ENCODE data around the gene ITPRIPL2. TPM values are rescaled to one million over a fixed set of nuclear protein-coding genes. Genes with fewer than 3 reads are reported as not detected.

The ITPRIPL2 gene
- total and polyA plus RNA-seq, 2 of the 13 experiments (the other 11 are each of a cell fraction or from before 2014, with no cell fraction given): 5.9 to 12.6 TPM

DNA sequence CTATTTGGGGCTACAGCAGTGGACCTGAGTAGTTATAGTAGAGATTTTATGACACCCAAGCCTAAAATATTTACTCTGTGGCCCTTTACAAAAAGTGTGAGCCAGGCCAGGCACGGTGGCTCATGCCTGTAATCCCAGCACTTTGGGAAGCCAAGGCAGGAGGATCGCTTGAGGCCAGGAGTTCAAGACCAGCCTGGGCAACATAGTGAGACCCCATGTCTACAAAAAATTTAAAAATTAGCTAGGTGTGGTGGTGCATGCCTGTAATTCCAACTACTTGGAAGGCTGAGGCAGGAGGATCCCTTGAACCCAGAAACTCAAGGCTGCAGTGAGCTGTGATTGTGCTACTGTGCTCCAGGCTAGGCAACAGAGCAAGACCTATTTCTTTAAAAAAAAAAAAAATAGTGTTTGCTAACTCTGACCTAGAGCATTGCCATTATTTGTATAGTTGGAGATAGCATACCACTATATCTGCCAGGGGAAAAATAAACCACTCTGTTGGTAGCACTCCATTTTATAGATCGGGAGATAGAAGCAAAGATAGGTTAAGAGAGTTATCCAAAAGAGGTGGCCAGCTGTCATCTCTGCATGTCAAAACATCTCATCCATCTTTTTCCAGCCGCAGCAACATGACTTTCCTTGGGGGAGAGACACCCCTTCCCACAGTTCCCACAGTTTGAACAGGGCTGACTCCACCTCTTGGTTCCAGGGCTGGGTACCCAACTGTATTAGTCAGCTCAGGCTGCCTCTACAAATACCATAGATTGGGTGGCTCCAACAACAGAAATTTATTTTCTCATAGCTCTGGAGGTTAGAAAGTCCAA lies 3.0 kb upstream of the ITPRIPL2 start (continued):
- TF ChIP-seq, protein P1, sequence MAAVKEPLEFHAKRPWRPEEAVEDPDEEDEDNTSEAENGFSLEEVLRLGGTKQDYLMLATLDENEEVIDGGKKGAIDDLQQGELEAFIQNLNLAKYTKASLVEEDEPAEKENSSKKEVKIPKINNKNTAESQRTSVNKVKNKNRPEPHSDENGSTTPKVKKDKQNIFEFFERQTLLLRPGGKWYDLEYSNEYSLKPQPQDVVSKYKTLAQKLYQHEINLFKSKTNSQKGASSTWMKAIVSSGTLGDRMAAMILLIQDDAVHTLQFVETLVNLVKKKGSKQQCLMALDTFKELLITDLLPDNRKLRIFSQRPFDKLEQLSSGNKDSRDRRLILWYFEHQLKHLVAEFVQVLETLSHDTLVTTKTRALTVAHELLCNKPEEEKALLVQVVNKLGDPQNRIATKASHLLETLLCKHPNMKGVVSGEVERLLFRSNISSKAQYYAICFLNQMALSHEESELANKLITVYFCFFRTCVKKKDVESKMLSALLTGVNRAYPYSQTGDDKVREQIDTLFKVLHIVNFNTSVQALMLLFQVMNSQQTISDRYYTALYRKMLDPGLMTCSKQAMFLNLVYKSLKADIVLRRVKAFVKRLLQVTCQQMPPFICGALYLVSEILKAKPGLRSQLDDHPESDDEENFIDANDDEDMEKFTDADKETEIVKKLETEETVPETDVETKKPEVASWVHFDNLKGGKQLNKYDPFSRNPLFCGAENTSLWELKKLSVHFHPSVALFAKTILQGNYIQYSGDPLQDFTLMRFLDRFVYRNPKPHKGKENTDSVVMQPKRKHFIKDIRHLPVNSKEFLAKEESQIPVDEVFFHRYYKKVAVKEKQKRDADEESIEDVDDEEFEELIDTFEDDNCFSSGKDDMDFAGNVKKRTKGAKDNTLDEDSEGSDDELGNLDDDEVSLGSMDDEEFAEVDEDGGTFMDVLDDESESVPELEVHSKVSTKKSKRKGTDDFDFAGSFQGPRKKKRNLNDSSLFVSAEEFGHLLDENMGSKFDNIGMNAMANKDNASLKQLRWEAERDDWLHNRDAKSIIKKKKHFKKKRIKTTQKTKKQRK (IDR thresholded peaks at IDR 0.05; ENCODE audit: low read length): no peak
- no peak for TF ChIP-seq TEAD2 (CRISPR knock-in tag; IDR thresholded peaks at IDR 0.05)
- TF ChIP-seq ARID2 (CRISPR knock-in tag; IDR thresholded peaks at IDR 0.05; ENCODE audit: borderline replicate concordance): no peak
- TF ChIP-seq RBM39 (IDR thresholded peaks at IDR 0.05; ENCODE audit: low read depth, low read length, poor library complexity, severe bottlenecking): no peak
- TF ChIP-seq, protein P2, sequence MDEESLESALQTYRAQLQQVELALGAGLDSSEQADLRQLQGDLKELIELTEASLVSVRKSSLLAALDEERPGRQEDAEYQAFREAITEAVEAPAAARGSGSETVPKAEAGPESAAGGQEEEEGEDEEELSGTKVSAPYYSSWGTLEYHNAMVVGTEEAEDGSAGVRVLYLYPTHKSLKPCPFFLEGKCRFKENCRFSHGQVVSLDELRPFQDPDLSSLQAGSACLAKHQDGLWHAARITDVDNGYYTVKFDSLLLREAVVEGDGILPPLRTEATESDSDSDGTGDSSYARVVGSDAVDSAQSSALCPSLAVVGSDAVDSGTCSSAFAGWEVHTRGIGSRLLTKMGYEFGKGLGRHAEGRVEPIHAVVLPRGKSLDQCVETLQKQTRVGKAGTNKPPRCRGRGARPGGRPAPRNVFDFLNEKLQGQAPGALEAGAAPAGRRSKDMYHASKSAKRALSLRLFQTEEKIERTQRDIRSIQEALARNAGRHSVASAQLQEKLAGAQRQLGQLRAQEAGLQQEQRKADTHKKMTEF (CRISPR knock-in tag; IDR thresholded peaks at IDR 0.05): no peak
- no peak for TF ChIP-seq HNRNPL (IDR thresholded peaks at IDR 0.05; ENCODE audit: low read depth, low read length)
- no peak for TF ChIP-seq ZIK1 (CRISPR knock-in tag; IDR thresholded peaks at IDR 0.05; ENCODE audit: borderline replicate concordance, low read depth)
- no peak for TF ChIP-seq ZNF619 (CRISPR knock-in tag; IDR thresholded peaks at IDR 0.05)
- no peak for TF ChIP-seq SRSF9 (IDR thresholded peaks at IDR 0.05; ENCODE audit: borderline replicate concordance, insufficient read depth, low read depth, low read length, poor library complexity, severe bottlenecking)
- TF ChIP-seq POGZ (CRISPR knock-in tag; IDR thresholded peaks at IDR 0.05): no peak
- TF ChIP-seq ZNF292 (CRISPR knock-in tag; IDR thresholded peaks at IDR 0.05; ENCODE audit: borderline replicate concordance, low read depth): no peak
- TF ChIP-seq KDM1A (CRISPR knock-in tag; IDR thresholded peaks at IDR 0.05): peak; percentile 58; the same call in 1 of the 2 replicates
- TF ChIP-seq, protein P3, sequence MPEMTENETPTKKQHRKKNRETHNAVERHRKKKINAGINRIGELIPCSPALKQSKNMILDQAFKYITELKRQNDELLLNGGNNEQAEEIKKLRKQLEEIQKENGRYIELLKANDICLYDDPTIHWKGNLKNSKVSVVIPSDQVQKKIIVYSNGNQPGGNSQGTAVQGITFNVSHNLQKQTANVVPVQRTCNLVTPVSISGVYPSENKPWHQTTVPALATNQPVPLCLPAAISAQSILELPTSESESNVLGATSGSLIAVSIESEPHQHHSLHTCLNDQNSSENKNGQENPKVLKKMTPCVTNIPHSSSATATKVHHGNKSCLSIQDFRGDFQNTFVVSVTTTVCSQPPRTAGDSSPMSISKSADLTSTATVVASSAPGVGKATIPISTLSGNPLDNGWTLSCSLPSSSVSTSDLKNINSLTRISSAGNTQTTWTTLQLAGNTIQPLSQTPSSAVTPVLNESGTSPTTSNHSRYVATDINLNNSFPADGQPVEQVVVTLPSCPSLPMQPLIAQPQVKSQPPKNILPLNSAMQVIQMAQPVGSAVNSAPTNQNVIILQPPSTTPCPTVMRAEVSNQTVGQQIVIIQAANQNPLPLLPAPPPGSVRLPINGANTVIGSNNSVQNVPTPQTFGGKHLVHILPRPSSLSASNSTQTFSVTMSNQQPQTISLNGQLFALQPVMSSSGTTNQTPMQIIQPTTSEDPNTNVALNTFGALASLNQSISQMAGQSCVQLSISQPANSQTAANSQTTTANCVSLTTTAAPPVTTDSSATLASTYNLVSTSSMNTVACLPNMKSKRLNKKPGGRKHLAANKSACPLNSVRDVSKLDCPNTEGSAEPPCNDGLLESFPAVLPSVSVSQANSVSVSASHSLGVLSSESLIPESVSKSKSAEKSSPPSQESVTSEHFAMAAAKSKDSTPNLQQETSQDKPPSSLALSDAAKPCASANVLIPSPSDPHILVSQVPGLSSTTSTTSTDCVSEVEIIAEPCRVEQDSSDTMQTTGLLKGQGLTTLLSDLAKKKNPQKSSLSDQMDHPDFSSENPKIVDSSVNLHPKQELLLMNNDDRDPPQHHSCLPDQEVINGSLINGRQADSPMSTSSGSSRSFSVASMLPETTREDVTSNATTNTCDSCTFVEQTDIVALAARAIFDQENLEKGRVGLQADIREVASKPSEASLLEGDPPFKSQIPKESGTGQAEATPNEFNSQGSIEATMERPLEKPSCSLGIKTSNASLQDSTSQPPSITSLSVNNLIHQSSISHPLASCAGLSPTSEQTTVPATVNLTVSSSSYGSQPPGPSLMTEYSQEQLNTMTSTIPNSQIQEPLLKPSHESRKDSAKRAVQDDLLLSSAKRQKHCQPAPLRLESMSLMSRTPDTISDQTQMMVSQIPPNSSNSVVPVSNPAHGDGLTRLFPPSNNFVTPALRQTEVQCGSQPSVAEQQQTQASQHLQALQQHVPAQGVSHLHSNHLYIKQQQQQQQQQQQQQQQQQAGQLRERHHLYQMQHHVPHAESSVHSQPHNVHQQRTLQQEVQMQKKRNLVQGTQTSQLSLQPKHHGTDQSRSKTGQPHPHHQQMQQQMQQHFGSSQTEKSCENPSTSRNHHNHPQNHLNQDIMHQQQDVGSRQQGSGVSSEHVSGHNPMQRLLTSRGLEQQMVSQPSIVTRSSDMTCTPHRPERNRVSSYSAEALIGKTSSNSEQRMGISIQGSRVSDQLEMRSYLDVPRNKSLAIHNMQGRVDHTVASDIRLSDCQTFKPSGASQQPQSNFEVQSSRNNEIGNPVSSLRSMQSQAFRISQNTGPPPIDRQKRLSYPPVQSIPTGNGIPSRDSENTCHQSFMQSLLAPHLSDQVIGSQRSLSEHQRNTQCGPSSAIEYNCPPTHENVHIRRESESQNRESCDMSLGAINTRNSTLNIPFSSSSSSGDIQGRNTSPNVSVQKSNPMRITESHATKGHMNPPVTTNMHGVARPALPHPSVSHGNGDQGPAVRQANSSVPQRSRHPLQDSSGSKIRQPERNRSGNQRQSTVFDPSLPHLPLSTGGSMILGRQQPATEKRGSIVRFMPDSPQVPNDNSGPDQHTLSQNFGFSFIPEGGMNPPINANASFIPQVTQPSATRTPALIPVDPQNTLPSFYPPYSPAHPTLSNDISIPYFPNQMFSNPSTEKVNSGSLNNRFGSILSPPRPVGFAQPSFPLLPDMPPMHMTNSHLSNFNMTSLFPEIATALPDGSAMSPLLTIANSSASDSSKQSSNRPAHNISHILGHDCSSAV (CRISPR knock-in tag; IDR thresholded peaks at IDR 0.05; ENCODE audit: borderline replicate concordance): no peak

Data from HepG2 (cell line).